ENCODE data around the gene SERPINB8. TPM values are rescaled to one million over a fixed set of nuclear protein-coding genes. Genes with fewer than 3 reads are reported as not detected.

SERPINB8 gene
- total and polyA plus RNA-seq, 9 of the 15 experiments (the other 6 are each of a cell fraction or from before 2014, with no cell fraction given), result 0.05 to 0.19 (median 0.09) TPM

DNA sequence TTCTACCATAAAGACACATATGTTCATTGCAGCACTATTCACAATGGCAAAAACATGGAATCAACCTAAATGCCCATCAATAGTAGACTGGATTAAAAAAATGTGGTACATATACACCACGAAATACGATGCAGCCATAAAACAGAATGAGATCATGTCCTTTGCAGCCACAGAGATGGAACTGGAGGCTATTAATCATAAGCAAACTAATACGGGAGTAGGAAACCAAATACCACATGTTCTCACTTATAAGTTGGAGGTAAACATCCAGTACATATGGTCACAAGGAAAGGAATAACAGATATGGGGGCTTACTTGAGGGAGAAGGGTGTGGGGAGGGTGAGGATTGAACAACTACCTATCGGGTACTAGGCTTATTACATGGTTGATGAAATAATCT is 13.1 kb upstream of the SERPINB8 start:
- in situ Hi-C loops (cut with MboI), result no loop called here
- Histone ChIP-seq H3K4me3 (no peak overlapping the region), H3K79me2 (ENCODE audit: control insufficient read depth, insufficient read depth, low read length) (no peaks in the 10 kb centered on the region), H3K27me3 (ENCODE audit: control insufficient read depth in 2 of 2, insufficient read depth in 2 of 2, low read length in 2 of 2) (no peaks in the 10 kb centered on the region), H3K36me3 (ENCODE audit: control insufficient read depth, insufficient read depth, low read length) (no peaks in the 10 kb centered on the region), H3K9ac (ENCODE audit: insufficient read depth in 1 of 2, low read depth in 2 of 2, low read length in 2 of 2) (no peak overlapping the region), H3K4me1 (replicated peaks in 1 of 2; ENCODE audit: control insufficient read depth in 2 of 2, insufficient read depth in 2 of 2, low read length in 2 of 2) (no peaks in the 10 kb centered on the region), H3K4me2 (ENCODE audit: insufficient read depth, low read length) (no peak overlapping the region), H2AFZ (ENCODE audit: low read depth, low read length) (no peak overlapping the region), H3K27ac (ENCODE audit: extremely low read depth, low read depth, low read length) (no peak overlapping the region), H3K9me3 (replicated peaks; ENCODE audit: control insufficient read depth, insufficient read depth, low read depth, low read length) (no peaks in the 10 kb centered on the region), H4K20me1 (replicated peaks; ENCODE audit: control insufficient read depth, insufficient read depth, low read length) (no peaks in the 10 kb centered on the region), H3K9me1 (ENCODE audit: control insufficient read depth, insufficient read depth, low read length) (no peaks in the 10 kb centered on the region)
- ATAC-seq (no peak), DNase-seq (ENCODE audit: extremely low read depth in 1 of 4, low spot score in 3 of 4) (no peak), FAIRE-seq (no peak)
- intact Hi-C loops (cut with micrococcal nuclease), result no loop called here
- ChIA-PET CTCF (ENCODE audit: low intra/inter-chr PET ratio) (no interaction called here), POLR2A (no interaction called here)
- 5% methylated on average over 4 of the region's 4 CpGs for WGBS (ENCODE audit: insufficient coverage, low coverage, missing lambda C conversion rate)
- BruUV-seq (replicated peaks), result no TSS peak
- TF ChIP-seq CREM (IDR thresholded peaks at IDR 0.05; ENCODE audit: low read depth), result no peak
- TF ChIP-seq, protein P1, sequence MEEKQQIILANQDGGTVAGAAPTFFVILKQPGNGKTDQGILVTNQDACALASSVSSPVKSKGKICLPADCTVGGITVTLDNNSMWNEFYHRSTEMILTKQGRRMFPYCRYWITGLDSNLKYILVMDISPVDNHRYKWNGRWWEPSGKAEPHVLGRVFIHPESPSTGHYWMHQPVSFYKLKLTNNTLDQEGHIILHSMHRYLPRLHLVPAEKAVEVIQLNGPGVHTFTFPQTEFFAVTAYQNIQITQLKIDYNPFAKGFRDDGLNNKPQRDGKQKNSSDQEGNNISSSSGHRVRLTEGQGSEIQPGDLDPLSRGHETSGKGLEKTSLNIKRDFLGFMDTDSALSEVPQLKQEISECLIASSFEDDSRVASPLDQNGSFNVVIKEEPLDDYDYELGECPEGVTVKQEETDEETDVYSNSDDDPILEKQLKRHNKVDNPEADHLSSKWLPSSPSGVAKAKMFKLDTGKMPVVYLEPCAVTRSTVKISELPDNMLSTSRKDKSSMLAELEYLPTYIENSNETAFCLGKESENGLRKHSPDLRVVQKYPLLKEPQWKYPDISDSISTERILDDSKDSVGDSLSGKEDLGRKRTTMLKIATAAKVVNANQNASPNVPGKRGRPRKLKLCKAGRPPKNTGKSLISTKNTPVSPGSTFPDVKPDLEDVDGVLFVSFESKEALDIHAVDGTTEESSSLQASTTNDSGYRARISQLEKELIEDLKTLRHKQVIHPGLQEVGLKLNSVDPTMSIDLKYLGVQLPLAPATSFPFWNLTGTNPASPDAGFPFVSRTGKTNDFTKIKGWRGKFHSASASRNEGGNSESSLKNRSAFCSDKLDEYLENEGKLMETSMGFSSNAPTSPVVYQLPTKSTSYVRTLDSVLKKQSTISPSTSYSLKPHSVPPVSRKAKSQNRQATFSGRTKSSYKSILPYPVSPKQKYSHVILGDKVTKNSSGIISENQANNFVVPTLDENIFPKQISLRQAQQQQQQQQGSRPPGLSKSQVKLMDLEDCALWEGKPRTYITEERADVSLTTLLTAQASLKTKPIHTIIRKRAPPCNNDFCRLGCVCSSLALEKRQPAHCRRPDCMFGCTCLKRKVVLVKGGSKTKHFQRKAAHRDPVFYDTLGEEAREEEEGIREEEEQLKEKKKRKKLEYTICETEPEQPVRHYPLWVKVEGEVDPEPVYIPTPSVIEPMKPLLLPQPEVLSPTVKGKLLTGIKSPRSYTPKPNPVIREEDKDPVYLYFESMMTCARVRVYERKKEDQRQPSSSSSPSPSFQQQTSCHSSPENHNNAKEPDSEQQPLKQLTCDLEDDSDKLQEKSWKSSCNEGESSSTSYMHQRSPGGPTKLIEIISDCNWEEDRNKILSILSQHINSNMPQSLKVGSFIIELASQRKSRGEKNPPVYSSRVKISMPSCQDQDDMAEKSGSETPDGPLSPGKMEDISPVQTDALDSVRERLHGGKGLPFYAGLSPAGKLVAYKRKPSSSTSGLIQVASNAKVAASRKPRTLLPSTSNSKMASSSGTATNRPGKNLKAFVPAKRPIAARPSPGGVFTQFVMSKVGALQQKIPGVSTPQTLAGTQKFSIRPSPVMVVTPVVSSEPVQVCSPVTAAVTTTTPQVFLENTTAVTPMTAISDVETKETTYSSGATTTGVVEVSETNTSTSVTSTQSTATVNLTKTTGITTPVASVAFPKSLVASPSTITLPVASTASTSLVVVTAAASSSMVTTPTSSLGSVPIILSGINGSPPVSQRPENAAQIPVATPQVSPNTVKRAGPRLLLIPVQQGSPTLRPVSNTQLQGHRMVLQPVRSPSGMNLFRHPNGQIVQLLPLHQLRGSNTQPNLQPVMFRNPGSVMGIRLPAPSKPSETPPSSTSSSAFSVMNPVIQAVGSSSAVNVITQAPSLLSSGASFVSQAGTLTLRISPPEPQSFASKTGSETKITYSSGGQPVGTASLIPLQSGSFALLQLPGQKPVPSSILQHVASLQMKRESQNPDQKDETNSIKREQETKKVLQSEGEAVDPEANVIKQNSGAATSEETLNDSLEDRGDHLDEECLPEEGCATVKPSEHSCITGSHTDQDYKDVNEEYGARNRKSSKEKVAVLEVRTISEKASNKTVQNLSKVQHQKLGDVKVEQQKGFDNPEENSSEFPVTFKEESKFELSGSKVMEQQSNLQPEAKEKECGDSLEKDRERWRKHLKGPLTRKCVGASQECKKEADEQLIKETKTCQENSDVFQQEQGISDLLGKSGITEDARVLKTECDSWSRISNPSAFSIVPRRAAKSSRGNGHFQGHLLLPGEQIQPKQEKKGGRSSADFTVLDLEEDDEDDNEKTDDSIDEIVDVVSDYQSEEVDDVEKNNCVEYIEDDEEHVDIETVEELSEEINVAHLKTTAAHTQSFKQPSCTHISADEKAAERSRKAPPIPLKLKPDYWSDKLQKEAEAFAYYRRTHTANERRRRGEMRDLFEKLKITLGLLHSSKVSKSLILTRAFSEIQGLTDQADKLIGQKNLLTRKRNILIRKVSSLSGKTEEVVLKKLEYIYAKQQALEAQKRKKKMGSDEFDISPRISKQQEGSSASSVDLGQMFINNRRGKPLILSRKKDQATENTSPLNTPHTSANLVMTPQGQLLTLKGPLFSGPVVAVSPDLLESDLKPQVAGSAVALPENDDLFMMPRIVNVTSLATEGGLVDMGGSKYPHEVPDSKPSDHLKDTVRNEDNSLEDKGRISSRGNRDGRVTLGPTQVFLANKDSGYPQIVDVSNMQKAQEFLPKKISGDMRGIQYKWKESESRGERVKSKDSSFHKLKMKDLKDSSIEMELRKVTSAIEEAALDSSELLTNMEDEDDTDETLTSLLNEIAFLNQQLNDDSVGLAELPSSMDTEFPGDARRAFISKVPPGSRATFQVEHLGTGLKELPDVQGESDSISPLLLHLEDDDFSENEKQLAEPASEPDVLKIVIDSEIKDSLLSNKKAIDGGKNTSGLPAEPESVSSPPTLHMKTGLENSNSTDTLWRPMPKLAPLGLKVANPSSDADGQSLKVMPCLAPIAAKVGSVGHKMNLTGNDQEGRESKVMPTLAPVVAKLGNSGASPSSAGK (IDR thresholded peaks at IDR 0.05), result no peak
- TF ChIP-seq DMBX1 (CRISPR knock-in tag; IDR thresholded peaks at IDR 0.05; ENCODE audit: borderline replicate concordance), result no peak
- TF ChIP-seq THRAP3 (IDR thresholded peaks at IDR 0.05; ENCODE audit: borderline replicate concordance), result no peak
- TF ChIP-seq FOXK1 (CRISPR knock-in tag; IDR thresholded peaks at IDR 0.05; ENCODE audit: borderline replicate concordance), result no peak
- TF ChIP-seq NFE2L1 (tag; IDR thresholded peaks at IDR 0.05; ENCODE audit: borderline replicate concordance, low read depth), result no peak
- no peak for TF ChIP-seq EZH2 (IDR thresholded peaks at IDR 0.05; ENCODE audit: borderline replicate concordance, low read depth, low read length)
- no peak for TF ChIP-seq HIVEP1 (CRISPR knock-in tag; IDR thresholded peaks at IDR 0.05)
- TF ChIP-seq SRSF1 (IDR thresholded peaks at IDR 0.05; ENCODE audit: low read depth, low read length), result no peak
- TF ChIP-seq SMARCC2 (IDR thresholded peaks at IDR 0.05; ENCODE audit: low read depth), result no peak
- no peak for TF ChIP-seq RUNX1 (IDR thresholded peaks at IDR 0.05; ENCODE audit: low read depth)
- TF ChIP-seq SREBF2 (CRISPR knock-in tag; IDR thresholded peaks at IDR 0.05), result no peak
- TF ChIP-seq POLR3A (IDR thresholded peaks at IDR 0.05; ENCODE audit: borderline replicate concordance, extremely low read depth, insufficient read depth, insufficient read length), result no peak
- no peak for TF ChIP-seq XRCC5 (IDR thresholded peaks at IDR 0.05; ENCODE audit: low read depth, low read length)
